Testis (tissue), 3 donors: ENCODE data around the gene PHF21A. TPM values are rescaled to one million over a fixed set of nuclear protein-coding genes. Genes with fewer than 3 reads are reported as not detected.
A peak's percentile ranks its signal among the peaks of the same experiment; 100 is the strongest.

Source experiments
- DNase-seq: peaks from one replicate; pipeline ENCODE4 v3.0.0-alpha.2; 2019
- H3K27ac ChIP-seq, 2 donors: fragments of 200-600 bp; sonication (generic); one replicate each; pipeline ENCODE4 v1.5.1; 2019
- H3K27me3 ChIP-seq: fragments of 200-600 bp; sonication (generic); one replicate; pipeline ENCODE4 v1.5.1; 2019
- H3K36me3 ChIP-seq: fragments of 200-600 bp; sonication (generic); one replicate; pipeline ENCODE4 v1.5.1; 2017; ENCODE audit warnings: low read depth; ENCODE audit errors: missing control alignments
- H3K4me1 ChIP-seq: fragments of 200-600 bp; sonication (generic); one replicate; pipeline ENCODE4 v1.5.1; 2019
- H3K4me3 ChIP-seq, 2 donors: fragments of 200-600 bp; sonication (generic); one replicate each; pipeline ENCODE4 v1.5.1; 2017 to 2019
- H3K9me3 ChIP-seq: fragments of 200-600 bp; sonication (generic); one replicate; pipeline ENCODE4 v1.5.1; 2017
- CTCF ChIP-seq, 3 experiments: fragments of 450-650 bp in 2 of 3; fragments of 200-600 bp in 1 of 3; sonication (generic) in 1 of 3; IDR thresholded peaks; one replicate each; pipeline ENCODE4 v1.5.1; 2016 to 2019; ENCODE audit warnings: antibody characterized with exemption in 3 of 3, mild to moderate bottlenecking in 2 of 3, moderate library complexity in 1 of 3
- POLR2A ChIP-seq: fragments of 450-650 bp; IDR thresholded peaks from one replicate; pipeline ENCODE4 v1.6.1; 2017; ENCODE audit warnings: antibody characterized with exemption, mild to moderate bottlenecking, moderate library complexity
- WGBS, 2 donors: methylation state at CpG; one replicate each; pipeline ENCODE4 v1.1.5; 2018; 5-methylcytosine and 5-hydroxymethylcytosine counted together
- intact Hi-C: fragments of 100-400 bp; cut with DNase I; formaldehyde crosslinking; loops from one replicate; pipeline ENCODE4 v1.15.1; 2023; ENCODE audit warnings: low total_unique reads
- polyA plus RNA-seq: library from polyadenylated mRNA; stranded (reverse); fragments of 350-450 nt; fragmentation: Illumina TruSeq; extraction: RNeasy Lipid Tissue Mini Kit (QIAGEN cat#74804); gene quantifications from one replicate; pipeline ENCODE4 v1.2.3, GENCODE V29; 2014; ENCODE audit warnings: low read depth, low replicate concordance; ENCODE audit not compliant: insufficient read depth
- total RNA-seq, 2 donors: library from RNA; depleted of rRNA; stranded (reverse); fragments of >200 nt; gene quantifications; one replicate each; pipeline ENCODE4 v1.2.3, GENCODE V29; 2016

The PHF21A gene
- total and polyA plus RNA-seq, 3 donors from 2014 or later: 53.5 to 83.2 (median 56.6) TPM

GRCh38 chr11:46100670-46101069, 20.6 kb downstream of the PHF21A start:
- H3K4me3 ChIP-seq: no peak overlapping the region
- no peak for DNase-seq
- no peak for TF ChIP-seq CTCF (IDR thresholded peaks at IDR 0.05)
- no peak for TF ChIP-seq POLR2A
- no peaks in the 10 kb centered on the region for H3K27me3 ChIP-seq
- peaks cover 33% of the 10 kb centered on the region for H3K4me1 ChIP-seq
- no peaks in the 10 kb centered on the region for H3K36me3 ChIP-seq
- WGBS, 2 donors: 77 to 84% methylated on average over 3 of the region's 3 CpGs
- no peaks in the 10 kb centered on the region for H3K9me3 ChIP-seq
- intact Hi-C loops: no loop called here
- no peak overlapping the region for H3K27ac ChIP-seq

- no peak for TF ChIP-seq CTCF (IDR thresholded peaks at IDR 0.05)
- TF ChIP-seq POLR2A: no peak
- Histone ChIP-seq H3K36me3 (no peaks in the 10 kb centered on the region), H3K4me1 (peaks cover 26% of the 10 kb centered on the region), H3K27me3 (no peaks in the 10 kb centered on the region), H3K4me3 (no peak overlapping the region), H3K9me3 (no peaks in the 10 kb centered on the region), H3K27ac (peak overlapping the region; percentile 18 to 47)
- intact Hi-C loops: no loop called here
- DNase-seq: no peak
- 15 to 35% methylated on average over 1 of the region's 1 CpG for WGBS, 2 donors
Measured at GRCh38 chr11:46099963-46100316, 21.3 kb downstream of the PHF21A start.

GRCh38 chr11:46090375-46090774, 30.9 kb downstream of the PHF21A start:
- H3K27me3 ChIP-seq: no peaks in the 10 kb centered on the region
- no peak overlapping the region for H3K4me3 ChIP-seq
- intact Hi-C loops: no loop called here
- no peaks in the 10 kb centered on the region for H3K36me3 ChIP-seq
- WGBS, 2 donors: 83 to 88% methylated on average over 1 of the region's 1 CpG
- DNase-seq: no peak
- H3K27ac ChIP-seq: no peak overlapping the region
- H3K4me1 ChIP-seq: no peaks in the 10 kb centered on the region
- H3K9me3 ChIP-seq: no peaks in the 10 kb centered on the region
- TF ChIP-seq POLR2A (no peak), CTCF (IDR thresholded peaks at IDR 0.05) (no peak)

GRCh38 chr11:46079662-46080061, 41.6 kb downstream of the PHF21A start:
- Histone ChIP-seq H3K36me3 (no peaks in the 10 kb centered on the region), H3K4me1 (peaks cover 6% of the 10 kb centered on the region), H3K9me3 (no peaks in the 10 kb centered on the region), H3K27me3 (no peaks in the 10 kb centered on the region), H3K4me3 (no peak overlapping the region), H3K27ac (no peak overlapping the region)
- intact Hi-C loops: no loop called here
- DNase-seq: no peak
- no peak for TF ChIP-seq POLR2A
- no peak for TF ChIP-seq CTCF (IDR thresholded peaks at IDR 0.05)
- WGBS, 2 donors: 89 to 92% methylated on average over 3 of the region's 3 CpGs

GRCh38 chr11:46075928-46076327, 45.3 kb downstream of the PHF21A start:
- TF ChIP-seq CTCF (IDR thresholded peaks at IDR 0.05): no peak
- TF ChIP-seq POLR2A: no peak
- no peaks in the 10 kb centered on the region for H3K36me3 ChIP-seq
- no peaks in the 10 kb centered on the region for H3K27me3 ChIP-seq
- no peaks in the 10 kb centered on the region for H3K9me3 ChIP-seq
- H3K27ac ChIP-seq: no peak overlapping the region
- intact Hi-C loops: no loop called here
- 71 to 85% methylated on average over 2 of the region's 2 CpGs for WGBS, 2 donors
- no peak for DNase-seq
- H3K4me3 ChIP-seq: no peak overlapping the region
- peaks cover 6% of the 10 kb centered on the region for H3K4me1 ChIP-seq
